COR-L47 (cell line): Measurements from ENCODE around the gene ZDHHC9.

Source experiments
- DNase-seq: peaks from one replicate; lab custom pipeline; 2025; lab: John Stamatoyannopoulos, UW

The ZDHHC9 gene

GRCh38 chrX:129785160-129785947 lies 58.3 kb downstream of the ZDHHC9 start:
- DNase-seq = no peak

GRCh38 chrX:129784371-129784770 lies 59.3 kb downstream of the ZDHHC9 start:
- no peak for DNase-seq

DNA sequence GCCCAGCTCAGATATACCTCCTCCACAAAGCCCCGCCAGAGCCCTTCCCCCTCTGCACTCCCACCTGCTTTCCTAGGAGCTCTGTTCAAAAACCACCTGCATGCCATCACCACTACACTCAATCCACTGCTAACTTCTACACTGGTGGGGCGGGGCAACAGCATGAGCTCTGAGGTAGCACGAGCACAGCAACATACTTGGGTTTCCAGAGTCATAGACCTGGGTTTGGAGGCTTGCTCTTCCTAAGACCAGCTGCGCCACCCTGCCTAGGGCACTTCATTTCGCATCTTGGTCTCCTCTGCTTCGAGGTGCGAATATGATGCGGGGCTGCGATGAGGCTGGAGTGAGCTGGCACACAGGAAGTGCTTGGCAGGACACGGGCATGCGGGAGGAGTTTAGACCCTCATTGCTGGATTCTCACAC lies 60.4 kb downstream of the ZDHHC9 start:
- DNase-seq = no peak

DNA sequence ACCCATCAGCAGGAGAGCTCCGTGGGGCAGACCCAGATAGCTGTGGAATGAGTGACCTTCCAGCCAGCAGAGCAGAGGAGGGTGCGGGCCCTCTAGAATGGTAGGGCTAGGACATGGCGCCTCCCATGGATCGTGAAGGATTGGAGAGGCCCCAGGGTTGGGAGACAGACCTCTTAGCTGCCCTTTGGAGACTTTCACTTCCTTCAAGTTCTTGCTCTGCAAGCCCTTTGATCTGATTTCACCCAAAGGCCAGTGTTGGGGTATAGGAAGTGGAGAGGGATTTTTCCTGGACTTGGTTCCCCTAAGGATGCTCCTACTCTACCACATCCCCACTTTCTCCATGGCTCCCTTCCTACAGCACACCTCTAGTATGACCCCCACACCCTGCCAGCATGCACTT lies 61.0 kb downstream of the ZDHHC9 start:
- no peak for DNase-seq

- no peak for DNase-seq
Measured at GRCh38 chrX:129781680-129782495, 61.8 kb downstream of the ZDHHC9 start.

DNA sequence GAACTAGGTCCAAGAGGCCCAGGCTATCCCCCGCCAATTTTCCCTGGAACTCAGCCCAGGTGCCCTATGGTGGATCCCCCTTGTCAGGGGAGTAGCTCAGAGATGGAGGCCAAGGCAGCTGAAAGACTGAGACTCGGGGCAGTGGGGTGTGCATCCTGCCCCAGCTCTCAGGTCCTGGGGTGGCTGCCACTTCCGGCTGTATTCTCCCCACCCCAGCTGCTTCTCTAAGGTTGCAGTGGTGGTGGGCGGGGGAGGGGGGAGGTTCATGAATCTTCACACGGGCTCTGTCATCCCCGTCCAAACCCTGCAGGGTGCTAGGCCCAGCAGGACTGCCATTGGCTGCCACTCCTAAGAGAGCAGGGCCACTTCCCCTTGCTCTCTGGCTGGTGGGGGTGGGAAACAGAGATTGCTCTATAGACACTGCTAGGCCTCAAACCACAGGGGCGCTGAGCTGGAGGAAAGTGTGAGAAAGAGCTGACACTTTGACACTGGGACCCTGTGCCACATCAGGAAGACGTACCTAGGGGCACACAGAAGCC lies 62.5 kb downstream of the ZDHHC9 start:
- no peak for DNase-seq

DNA sequence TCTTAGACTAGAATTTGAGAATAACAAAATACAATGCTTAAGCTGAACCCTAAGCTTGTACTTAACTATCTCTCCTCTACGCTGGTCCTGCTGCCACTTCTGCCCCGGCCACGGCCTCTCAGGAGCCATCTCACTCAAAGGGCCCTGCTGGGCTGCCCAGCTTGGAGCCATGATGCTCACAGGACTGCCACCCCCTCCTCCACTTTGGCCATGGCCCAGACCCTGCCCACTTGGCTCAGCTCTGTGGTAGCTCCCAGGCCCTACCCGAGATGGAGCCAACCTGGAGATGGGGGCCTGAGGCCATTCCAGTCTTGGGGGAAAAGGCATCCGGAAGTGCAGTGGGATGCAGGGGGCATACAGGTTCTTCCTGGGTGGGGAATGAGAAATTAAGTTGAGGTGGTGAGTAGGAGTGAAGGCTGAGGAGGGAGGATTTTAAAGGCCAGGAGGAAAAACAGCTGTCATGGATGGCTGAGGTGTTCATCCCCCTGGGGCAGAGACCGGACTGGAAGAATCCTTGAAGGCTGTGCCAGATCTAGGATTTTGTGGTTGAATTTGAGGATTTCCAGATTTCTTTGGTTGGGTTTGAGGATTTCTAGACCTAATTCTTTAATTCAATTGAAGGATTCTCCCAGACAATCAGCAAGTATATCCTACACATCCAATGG lies 63.1 kb downstream of the ZDHHC9 start:
- DNase-seq = no peak

DNA sequence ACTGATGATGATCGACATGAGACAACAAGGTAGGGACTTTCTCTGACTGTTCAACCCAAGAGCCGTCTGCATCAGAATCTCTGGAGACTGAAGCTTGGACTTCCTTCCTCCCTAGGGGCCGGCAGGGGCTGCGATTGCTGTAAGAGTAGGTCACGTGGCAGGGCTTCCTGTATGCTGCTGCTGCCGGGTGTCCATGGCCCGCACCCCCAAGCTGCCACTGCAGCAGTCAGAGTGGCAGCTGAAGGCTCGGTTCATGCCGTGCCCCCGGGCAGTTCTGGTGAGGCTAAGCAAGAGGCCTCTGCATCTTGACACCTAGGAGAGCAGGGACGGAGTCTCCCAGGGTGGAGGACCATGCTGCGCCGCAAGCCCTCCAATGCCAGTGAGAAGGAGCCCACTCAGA lies 63.9 kb downstream of the ZDHHC9 start, which contains the start of gene SASH3:
SASH3 (plus strand) TSS at position 203 of the 400 bp plus-strand sequence; CDS start at position 352, 149 bp downstream.
- DNase-seq = no peak

DNA sequence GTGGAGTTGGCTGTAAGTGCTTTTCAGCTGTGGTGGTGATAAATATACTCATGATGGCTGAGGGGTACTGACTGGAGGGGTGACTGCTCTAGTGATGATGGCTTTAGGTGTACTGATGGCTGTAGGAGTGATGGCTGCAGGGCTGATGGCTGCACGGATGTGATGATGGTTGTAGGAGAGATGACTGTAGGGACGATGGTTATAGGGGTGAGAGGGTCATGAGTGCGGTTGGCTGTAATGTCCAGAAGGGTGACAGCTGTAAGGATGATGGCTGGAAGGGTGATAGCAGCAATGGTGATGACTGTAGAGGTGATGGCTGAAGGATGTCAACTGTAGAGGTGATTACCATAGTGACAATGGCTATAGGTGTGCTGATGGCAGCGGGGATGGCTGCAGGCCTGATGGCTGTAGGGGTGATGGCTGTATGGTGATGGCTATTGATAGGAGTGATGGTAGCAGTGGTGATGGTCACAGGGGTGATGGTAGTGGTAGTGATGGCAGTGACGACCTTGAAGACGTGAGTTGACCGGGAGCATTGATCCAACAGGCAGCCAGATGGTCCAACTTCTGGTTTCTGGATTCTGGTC lies 64.5 kb downstream of the ZDHHC9 start:
- DNase-seq = no peak

GRCh38 chrX:129777218-129778030 lies 66.3 kb downstream of the ZDHHC9 start:
- no peak for DNase-seq

GRCh38 chrX:129773649-129774458 lies 69.8 kb downstream of the ZDHHC9 start:
- DNase-seq = no peak

DNA sequence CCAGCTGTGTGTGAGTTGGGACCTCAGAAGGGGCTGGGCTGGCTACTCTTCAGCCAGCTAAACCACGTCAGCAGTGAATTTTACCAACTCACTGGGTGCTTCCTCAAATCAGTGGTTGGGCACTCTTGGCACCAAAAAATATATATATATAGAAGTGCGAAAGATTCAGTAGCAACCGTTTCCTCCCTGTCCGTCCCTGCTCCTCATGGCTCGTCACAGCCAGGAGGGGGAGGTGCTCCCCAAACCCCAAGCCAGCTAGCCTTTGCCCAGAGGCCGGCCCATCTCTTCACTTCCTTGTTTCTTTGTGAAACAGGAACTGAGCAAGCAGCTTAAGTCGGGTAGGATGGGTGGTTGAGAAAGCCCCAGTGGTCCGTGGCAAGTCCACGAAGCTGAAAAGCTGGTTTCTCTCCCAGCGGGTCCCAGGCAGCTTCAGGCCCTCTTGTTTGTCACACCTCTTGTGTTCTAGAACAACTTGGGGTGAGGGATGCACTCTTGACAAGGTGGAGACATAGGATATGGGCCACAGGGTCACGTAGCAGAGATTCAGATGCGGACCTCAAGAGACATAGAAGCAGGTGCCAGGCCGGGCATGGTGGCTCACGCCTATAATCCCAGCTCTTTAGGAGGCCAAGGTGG lies 70.8 kb downstream of the ZDHHC9 start:
- no peak for DNase-seq

GRCh38 chrX:129771266-129771995 lies 72.3 kb downstream of the ZDHHC9 start:
- DNase-seq = no peak

DNA sequence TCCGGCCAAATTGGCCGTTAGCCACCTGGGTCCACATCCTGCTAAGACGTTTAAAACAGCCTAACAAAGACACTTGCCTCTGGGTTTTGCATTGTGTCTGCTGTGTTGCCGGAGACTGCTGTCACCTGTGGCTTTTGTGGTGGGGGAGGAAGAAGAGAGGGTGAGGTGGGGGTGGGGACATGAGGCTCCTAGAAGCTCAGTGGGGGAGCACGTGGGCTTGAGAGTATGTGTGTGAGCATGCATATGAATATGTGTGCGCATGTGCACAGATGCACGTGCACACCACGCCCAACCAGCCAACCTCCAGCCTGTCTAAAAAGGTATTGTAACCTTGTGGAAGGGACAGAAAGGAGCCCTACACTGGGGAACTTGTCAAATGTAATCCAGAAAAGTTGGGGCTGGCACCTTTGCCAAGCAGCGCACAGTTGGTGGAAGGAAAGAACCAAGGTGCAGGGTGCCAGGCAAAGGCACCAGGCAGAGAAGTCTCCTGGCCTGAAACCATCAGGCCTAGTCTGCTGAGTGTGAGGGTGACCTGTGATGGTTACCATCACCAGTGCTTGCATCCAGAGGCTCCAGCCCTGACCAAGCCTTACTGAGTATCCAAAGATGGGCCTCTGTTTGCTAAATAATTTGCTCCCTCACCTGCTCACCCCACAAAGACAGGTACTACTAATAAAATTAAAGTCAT lies 74.1 kb downstream of the ZDHHC9 start:
- DNase-seq = no peak

DNA sequence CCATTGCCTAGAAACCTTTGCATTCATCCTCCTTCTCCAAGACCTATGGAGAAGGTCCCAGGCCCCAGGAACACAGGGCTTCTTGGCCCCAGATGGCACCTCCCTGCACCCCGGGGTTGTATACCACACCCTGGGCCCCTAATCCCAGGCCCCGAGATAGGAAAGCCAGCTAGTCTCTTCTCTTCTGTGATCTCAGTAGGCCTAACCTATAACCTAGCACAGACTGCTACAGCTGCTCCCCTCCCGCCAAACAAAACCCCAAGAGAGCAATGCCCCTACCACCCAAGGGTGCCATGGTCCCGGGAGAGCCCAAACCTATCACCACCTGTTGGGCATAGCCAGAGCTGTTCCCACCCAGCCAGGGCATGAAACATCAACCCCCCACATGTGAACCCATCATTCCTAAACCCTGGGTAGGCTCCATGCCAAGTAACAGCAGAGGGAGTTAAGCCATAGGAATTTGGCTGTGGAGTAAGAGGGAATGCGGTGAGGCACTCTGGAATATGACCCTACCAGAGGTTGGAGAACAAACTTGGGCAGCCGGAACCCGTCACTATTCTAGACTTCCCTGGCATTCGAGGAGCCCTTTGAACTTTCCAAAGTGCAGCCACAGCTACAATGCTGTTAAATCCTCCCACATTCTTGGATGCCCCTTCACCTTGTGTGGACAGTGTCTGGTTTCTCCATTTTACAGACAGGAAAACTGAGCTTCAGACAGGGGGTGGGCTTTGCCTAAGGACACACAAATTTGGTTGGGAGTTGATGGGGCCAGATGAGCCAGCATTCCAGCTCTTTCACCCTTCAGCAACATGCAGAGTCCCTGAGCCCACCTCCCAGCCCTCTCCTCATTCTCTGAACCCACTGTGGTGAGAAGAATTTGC lies 74.9 kb downstream of the ZDHHC9 start:
- DNase-seq = no peak

- no peak for DNase-seq
Measured at GRCh38 chrX:129768186-129768585, 75.5 kb downstream of the ZDHHC9 start.

DNA sequence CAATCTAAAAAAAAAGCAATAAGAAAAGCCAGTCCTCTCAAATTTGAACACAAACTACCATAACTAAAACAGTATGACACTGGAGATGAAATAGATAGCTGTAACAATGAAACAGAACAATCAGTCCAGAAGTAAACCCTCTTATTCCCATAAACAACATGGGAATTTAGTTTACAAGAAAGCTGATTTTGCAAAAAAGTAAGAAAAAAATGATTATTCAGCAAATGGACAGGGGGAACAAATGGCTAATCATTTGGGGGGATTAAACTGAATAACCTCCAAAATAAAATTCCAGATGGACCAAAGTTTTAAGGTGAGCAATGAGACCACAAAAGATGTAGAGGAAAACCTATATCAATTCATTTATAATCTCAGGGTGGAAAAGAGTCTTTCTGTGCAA lies 80.0 kb downstream of the ZDHHC9 start:
- DNase-seq = no peak
